Testis (tissue), 3 donors: ENCODE results near the gene CIT. TPM values are rescaled to one million over a fixed set of nuclear protein-coding genes. Genes with fewer than 3 reads are reported as not detected.

ENCODE experiments used
- DNase-seq: peaks from one replicate; pipeline ENCODE4 v3.0.0-alpha.2; 2019
- H3K27ac ChIP-seq, 2 donors: fragments of 200-600 bp; sonication (generic); one replicate each; pipeline ENCODE4 v1.5.1; 2019
- H3K27me3 ChIP-seq: fragments of 200-600 bp; sonication (generic); one replicate; pipeline ENCODE4 v1.5.1; 2019
- H3K36me3 ChIP-seq: fragments of 200-600 bp; sonication (generic); one replicate; pipeline ENCODE4 v1.5.1; 2017; ENCODE audit warnings: low read depth; ENCODE audit errors: missing control alignments
- H3K4me1 ChIP-seq: fragments of 200-600 bp; sonication (generic); one replicate; pipeline ENCODE4 v1.5.1; 2019
- H3K4me3 ChIP-seq, 2 donors: fragments of 200-600 bp; sonication (generic); one replicate each; pipeline ENCODE4 v1.5.1; 2017 to 2019
- H3K9me3 ChIP-seq: fragments of 200-600 bp; sonication (generic); one replicate; pipeline ENCODE4 v1.5.1; 2017
- POLR2A ChIP-seq: fragments of 450-650 bp; IDR thresholded peaks from one replicate; pipeline ENCODE4 v1.6.1; 2017; ENCODE audit warnings: antibody characterized with exemption, mild to moderate bottlenecking, moderate library complexity
- WGBS, 2 donors: methylation state at CpG; one replicate each; pipeline ENCODE4 v1.1.5; 2018; 5-methylcytosine and 5-hydroxymethylcytosine counted together
- intact Hi-C: fragments of 100-400 bp; cut with DNase I; formaldehyde crosslinking; loops from one replicate; pipeline ENCODE4 v1.15.1; 2023; ENCODE audit warnings: low total_unique reads
- polyA plus RNA-seq: library from polyadenylated mRNA; stranded (reverse); fragments of 350-450 nt; fragmentation: Illumina TruSeq; extraction: RNeasy Lipid Tissue Mini Kit (QIAGEN cat#74804); gene quantifications from one replicate; pipeline ENCODE4 v1.2.3, GENCODE V29; 2014; ENCODE audit warnings: low read depth, low replicate concordance; ENCODE audit not compliant: insufficient read depth
- total RNA-seq, 2 donors: library from RNA; depleted of rRNA; stranded (reverse); fragments of >200 nt; gene quantifications; one replicate each; pipeline ENCODE4 v1.2.3, GENCODE V29; 2016
- TF ChIP-seq, protein P1 (sequence below), 3 experiments: fragments of 450-650 bp in 2 of 3; fragments of 200-600 bp in 1 of 3; sonication (generic) in 1 of 3; IDR thresholded peaks; one replicate each; pipeline ENCODE4 v1.5.1; 2016 to 2019; ENCODE audit warnings: antibody characterized with exemption in 3 of 3, mild to moderate bottlenecking in 2 of 3, moderate library complexity in 1 of 3

Gene CIT
- total and polyA plus RNA-seq, 3 donors from 2014 or later = 14.6 to 30.0 (median 20.0) TPM

DNA sequence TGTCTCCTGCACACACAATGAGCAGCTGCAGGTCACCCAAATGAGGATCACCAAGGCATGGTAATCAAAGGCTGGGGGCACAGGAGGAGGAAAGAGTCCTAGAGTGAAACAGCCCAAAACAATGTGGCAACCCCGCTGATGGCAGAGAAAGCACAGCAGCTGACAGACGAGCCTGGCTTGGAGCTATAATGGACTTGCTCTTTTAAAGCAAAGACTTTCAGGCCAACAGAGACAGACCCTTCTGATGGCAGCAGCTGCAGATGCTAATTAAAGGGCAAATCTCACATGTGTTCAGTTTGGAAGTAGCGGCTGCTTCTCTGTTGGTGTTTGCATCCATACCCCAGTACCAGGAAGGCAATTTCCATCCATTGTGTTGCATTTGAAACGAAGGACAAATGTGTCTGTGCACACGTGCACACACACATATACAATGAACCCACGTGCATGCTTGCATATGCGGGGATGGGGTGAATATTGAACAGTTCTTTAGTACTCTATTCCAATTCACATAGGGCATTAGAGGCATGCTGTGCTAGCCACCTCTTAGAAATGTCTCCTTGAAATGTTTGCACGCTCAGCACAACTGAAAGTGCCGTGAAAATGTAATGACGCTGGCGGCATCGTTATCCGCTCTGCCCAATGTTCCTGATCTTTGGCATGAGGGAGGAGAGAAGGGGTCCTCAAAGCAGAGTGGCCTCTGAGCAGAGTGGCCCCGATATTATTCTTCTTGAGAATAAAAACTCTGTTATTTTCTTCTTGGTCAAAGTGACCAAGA lies 38.1 kb downstream of the CIT start:
- no peak overlapping the region for H3K27ac ChIP-seq
- WGBS, 2 donors = 95% methylated on average over 13 to 14 of the region's 14 CpGs
- intact Hi-C loops = no loop called here

DNA sequence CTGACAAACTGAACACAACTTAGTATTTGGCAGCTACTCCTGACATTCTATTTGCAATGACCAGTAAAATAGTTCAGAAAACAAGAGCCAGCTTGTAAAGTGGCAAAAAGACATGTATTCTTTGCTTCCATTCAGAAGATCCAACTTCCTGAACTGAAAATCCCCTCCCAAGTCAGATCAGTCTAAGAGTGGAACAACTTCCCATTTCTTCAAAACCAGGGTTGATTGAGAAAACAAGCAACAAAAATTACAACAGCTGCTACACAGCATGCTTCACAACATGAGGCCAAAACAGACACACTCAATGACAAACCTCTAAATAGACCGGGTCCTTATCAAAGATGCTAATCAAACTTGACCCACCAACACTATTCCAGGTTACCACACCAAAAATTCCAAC lies 40.3 kb downstream of the CIT start:
- no peak overlapping the region for H3K27ac ChIP-seq
- no peak for TF ChIP-seq POLR2A
- TF ChIP-seq, protein P1, sequence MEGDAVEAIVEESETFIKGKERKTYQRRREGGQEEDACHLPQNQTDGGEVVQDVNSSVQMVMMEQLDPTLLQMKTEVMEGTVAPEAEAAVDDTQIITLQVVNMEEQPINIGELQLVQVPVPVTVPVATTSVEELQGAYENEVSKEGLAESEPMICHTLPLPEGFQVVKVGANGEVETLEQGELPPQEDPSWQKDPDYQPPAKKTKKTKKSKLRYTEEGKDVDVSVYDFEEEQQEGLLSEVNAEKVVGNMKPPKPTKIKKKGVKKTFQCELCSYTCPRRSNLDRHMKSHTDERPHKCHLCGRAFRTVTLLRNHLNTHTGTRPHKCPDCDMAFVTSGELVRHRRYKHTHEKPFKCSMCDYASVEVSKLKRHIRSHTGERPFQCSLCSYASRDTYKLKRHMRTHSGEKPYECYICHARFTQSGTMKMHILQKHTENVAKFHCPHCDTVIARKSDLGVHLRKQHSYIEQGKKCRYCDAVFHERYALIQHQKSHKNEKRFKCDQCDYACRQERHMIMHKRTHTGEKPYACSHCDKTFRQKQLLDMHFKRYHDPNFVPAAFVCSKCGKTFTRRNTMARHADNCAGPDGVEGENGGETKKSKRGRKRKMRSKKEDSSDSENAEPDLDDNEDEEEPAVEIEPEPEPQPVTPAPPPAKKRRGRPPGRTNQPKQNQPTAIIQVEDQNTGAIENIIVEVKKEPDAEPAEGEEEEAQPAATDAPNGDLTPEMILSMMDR (IDR thresholded peaks at IDR 0.05) = no peak
- H3K36me3 ChIP-seq = no peaks in the 10 kb centered on the region
- no peaks in the 10 kb centered on the region for H3K4me1 ChIP-seq
- WGBS, 2 donors = 74% methylated on average over 1 of the region's 1 CpG
- intact Hi-C loops = no loop called here
- no peaks in the 10 kb centered on the region for H3K27me3 ChIP-seq
- no peak for DNase-seq
- no peak overlapping the region for H3K4me3 ChIP-seq
- H3K9me3 ChIP-seq = no peaks in the 10 kb centered on the region

More for the DNA sequence above, 38.1 kb downstream of the CIT start:
- no peak for DNase-seq
- Histone ChIP-seq H3K4me3 (no peak overlapping the region), H3K36me3 (no peaks in the 10 kb centered on the region), H3K9me3 (no peaks in the 10 kb centered on the region), H3K4me1 (no peaks in the 10 kb centered on the region), H3K27me3 (no peaks in the 10 kb centered on the region)
- TF ChIP-seq, protein P1 (IDR thresholded peaks at IDR 0.05) = no peak
- no peak for TF ChIP-seq POLR2A

DNA sequence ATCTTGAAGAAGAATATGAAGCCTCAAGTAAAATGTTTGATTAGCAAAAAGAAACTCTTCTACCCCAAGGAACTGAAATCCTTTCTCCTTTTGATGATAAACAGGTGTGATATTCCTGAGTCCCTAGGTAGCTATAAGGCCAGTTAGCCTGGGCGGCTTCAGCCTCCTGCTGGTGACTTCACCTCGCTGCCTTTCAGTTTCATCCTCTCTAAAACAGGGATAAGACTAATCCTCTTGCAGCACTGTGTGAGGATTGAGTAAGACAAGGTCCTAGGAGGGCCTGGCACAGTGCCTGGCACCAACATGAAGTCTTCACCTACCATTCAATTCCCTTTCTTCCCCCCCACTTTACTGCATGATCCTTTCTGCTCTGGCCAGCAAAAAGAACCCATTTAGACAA lies 42.1 kb downstream of the CIT start:
- TF ChIP-seq, protein P1 (IDR thresholded peaks at IDR 0.05) = no peak
- no peak for TF ChIP-seq POLR2A
- DNase-seq = no peak
- H3K27me3 ChIP-seq = no peaks in the 10 kb centered on the region
- H3K27ac ChIP-seq = no peak overlapping the region
- intact Hi-C loops = no loop called here
- H3K4me1 ChIP-seq = no peaks in the 10 kb centered on the region
- H3K9me3 ChIP-seq = no peaks in the 10 kb centered on the region
- H3K4me3 ChIP-seq = no peak overlapping the region
- H3K36me3 ChIP-seq = no peaks in the 10 kb centered on the region
- WGBS, 2 donors = 95 to 100% methylated on average over 2 of the region's 2 CpGs

DNA sequence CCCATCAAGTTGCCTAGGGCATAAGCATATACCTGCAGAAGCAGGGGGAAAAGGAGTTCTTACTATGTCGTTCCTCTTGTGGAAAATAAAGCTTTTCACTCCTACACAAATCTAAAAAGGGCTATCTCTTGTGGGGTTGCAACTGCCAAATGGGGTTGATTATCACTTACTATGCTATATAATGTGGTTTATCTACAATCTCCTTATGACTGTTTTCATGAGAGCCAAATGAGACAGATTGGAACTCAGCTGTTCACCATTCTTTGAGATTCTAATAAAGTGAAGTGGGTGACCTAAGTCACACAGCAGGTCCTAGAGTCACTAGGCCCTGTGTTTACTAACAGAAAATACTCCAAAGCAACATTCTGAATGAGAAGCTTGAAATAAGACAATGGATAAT lies 47.7 kb downstream of the CIT start:
- H3K9me3 ChIP-seq = no peaks in the 10 kb centered on the region

More for the DNA sequence above, 47.7 kb downstream of the CIT start:
- Histone ChIP-seq H3K36me3 (no peaks in the 10 kb centered on the region), H3K4me3 (no peak overlapping the region), H3K27ac (no peak overlapping the region), H3K27me3 (no peaks in the 10 kb centered on the region), H3K4me1 (no peaks in the 10 kb centered on the region)
- 52 to 83% methylated on average over 1 of the region's 1 CpG for WGBS, 2 donors
- DNase-seq = no peak
- TF ChIP-seq, protein P1 (IDR thresholded peaks at IDR 0.05) = no peak
- no peak for TF ChIP-seq POLR2A
- intact Hi-C loops = no loop called here
